Astrocyte (in vitro differentiated cells and primary cell): Measurements from ENCODE around the gene DENND2A.

Source experiments
- EZH2 ChIP-seq: IDR thresholded peaks from 2 replicates; pipeline ENCODE4 v1.6.1; 2012; ENCODE audit warnings: mild to moderate bottlenecking, low read length, inconsistent platforms; ENCODE audit not compliant: insufficient read depth
- TF ChIP-seq, protein P1 (sequence below): IDR thresholded peaks from 2 replicates; pipeline ENCODE4 v1.5.1; 2011; ENCODE audit warnings: low read depth, mild to moderate bottlenecking, inconsistent platforms, low read length, moderate library complexity; ENCODE audit not compliant: insufficient read depth

DNA sequence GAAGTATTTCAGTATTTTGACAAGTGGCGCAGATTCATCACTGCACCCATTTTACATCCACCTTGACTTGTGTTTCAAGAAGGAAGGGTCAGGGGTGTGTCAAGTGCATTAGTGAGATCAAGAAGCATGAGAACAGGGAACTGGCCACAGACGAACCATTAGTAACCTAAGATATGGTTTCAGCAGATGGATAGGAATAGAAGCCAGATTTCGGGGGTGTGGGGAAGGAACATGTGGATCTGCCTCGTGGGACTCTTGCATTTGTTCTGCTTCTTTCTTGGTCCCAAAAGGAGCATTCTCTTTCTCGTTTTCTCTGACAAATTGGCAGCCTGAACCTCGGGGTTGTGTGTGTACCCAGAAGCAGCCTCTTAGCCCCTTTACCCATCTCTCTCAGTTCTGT is 9.6 kb downstream of the DENND2A start:
- TF ChIP-seq, protein P1, sequence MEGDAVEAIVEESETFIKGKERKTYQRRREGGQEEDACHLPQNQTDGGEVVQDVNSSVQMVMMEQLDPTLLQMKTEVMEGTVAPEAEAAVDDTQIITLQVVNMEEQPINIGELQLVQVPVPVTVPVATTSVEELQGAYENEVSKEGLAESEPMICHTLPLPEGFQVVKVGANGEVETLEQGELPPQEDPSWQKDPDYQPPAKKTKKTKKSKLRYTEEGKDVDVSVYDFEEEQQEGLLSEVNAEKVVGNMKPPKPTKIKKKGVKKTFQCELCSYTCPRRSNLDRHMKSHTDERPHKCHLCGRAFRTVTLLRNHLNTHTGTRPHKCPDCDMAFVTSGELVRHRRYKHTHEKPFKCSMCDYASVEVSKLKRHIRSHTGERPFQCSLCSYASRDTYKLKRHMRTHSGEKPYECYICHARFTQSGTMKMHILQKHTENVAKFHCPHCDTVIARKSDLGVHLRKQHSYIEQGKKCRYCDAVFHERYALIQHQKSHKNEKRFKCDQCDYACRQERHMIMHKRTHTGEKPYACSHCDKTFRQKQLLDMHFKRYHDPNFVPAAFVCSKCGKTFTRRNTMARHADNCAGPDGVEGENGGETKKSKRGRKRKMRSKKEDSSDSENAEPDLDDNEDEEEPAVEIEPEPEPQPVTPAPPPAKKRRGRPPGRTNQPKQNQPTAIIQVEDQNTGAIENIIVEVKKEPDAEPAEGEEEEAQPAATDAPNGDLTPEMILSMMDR: no peak
- no peak for TF ChIP-seq EZH2
